CD4-positive, alpha-beta T cell treated with Interleukin-15 for 1 hour (primary cell): Measurements from ENCODE around the gene NADSYN1.
"Not testable (repeated sequence)": the region's sequence is repeated elsewhere in the genome, so short reads cannot be mapped to it uniquely, and the experiment has no call there.

Source experiments
- DNase-seq: peaks from one replicate; pipeline ENCODE4 v3.0.0-alpha.2; 2020

NADSYN1 gene

GRCh38 chr11:71453037-71453917 lies at the start of gene NADSYN1:
Gene NADSYN1, plus strand, starts transcription at chr11:71453203. Its CDS starts 94 bp downstream, at chr11:71453297.
- DNase-seq: peak; percentile 94

GRCh38 chr11:71404209-71404608 lies 48.8 kb upstream of the NADSYN1 start:
- DNase-seq: no peak

GRCh38 chr11:71406681-71407080 lies 46.3 kb upstream of the NADSYN1 start:
- DNase-seq: no peak

- DNase-seq: no peak
These were observed 45.6 kb upstream of the NADSYN1 start for GRCh38 chr11:71407356-71407755.

- DNase-seq: no peak
These were observed 44.2 kb upstream of the NADSYN1 start for GRCh38 chr11:71408826-71409225.

GRCh38 chr11:71410363-71410966 lies 42.5 kb upstream of the NADSYN1 start:
- DNase-seq: no peak

- no peak for DNase-seq
These were observed 38.4 kb upstream of the NADSYN1 start for GRCh38 chr11:71414645-71415044.

GRCh38 chr11:71418643-71419042 lies 34.4 kb upstream of the NADSYN1 start:
- DNase-seq: no peak

- DNase-seq: no peak
These were observed 32.4 kb upstream of the NADSYN1 start for GRCh38 chr11:71420455-71421241.

- DNase-seq: no peak
These were observed 31.5 kb upstream of the NADSYN1 start for GRCh38 chr11:71421392-71421950.

GRCh38 chr11:71422318-71422717 lies 30.7 kb upstream of the NADSYN1 start:
- DNase-seq: not testable (repeated sequence)

GRCh38 chr11:71423181-71423790 lies 29.7 kb upstream of the NADSYN1 start:
- DNase-seq: no peak

- DNase-seq: no peak
These were observed 27.6 kb upstream of the NADSYN1 start for GRCh38 chr11:71425409-71425808.

GRCh38 chr11:71425860-71426259 lies 27.1 kb upstream of the NADSYN1 start:
- DNase-seq: no peak

- no peak for DNase-seq
These were observed 26.6 kb upstream of the NADSYN1 start for GRCh38 chr11:71426413-71426812.

GRCh38 chr11:71428861-71429435 lies 24.1 kb upstream of the NADSYN1 start:
- no peak for DNase-seq

GRCh38 chr11:71429701-71430100 lies 23.3 kb upstream of the NADSYN1 start:
- no peak for DNase-seq

GRCh38 chr11:71430166-71430565 lies 22.8 kb upstream of the NADSYN1 start:
- DNase-seq: no peak

GRCh38 chr11:71431271-71431670 lies 21.7 kb upstream of the NADSYN1 start:
- no peak for DNase-seq

GRCh38 chr11:71432761-71433647 lies 20.0 kb upstream of the NADSYN1 start:
- no peak for DNase-seq
